NOMO-1 (cell line): ENCODE measurements around the gene THSD7A.

ENCODE experiments used
- DNase-seq, 2 experiments: peaks; one replicate each; lab custom pipeline; 2025; ENCODE audit not compliant: unreplicated experiment in 2 of 2; lab: John Stamatoyannopoulos, UW

Gene THSD7A

GRCh38 chr7:11591055-11591633, 240.9 kb downstream of the THSD7A start:
- DNase-seq = no peak

- no peak for DNase-seq
Measured at GRCh38 chr7:11589251-11589650, 242.7 kb downstream of the THSD7A start.

- DNase-seq = no peak
Measured at GRCh38 chr7:11587814-11588213, 244.2 kb downstream of the THSD7A start.

- DNase-seq = no peak
Measured at GRCh38 chr7:11587048-11587447, 244.9 kb downstream of the THSD7A start.

- no peak for DNase-seq
Measured at GRCh38 chr7:11584406-11585031, 247.5 kb downstream of the THSD7A start.

- no peak for DNase-seq
Measured at GRCh38 chr7:11579141-11579540, 252.9 kb downstream of the THSD7A start.

- no peak for DNase-seq
Measured at GRCh38 chr7:11576310-11576709, 255.7 kb downstream of the THSD7A start.

GRCh38 chr7:11573128-11573750, 258.8 kb downstream of the THSD7A start:
- no peak for DNase-seq

- DNase-seq = no peak
Measured at GRCh38 chr7:11570922-11571550, 261.0 kb downstream of the THSD7A start.

GRCh38 chr7:11570205-11570604, 261.8 kb downstream of the THSD7A start:
- DNase-seq = no peak

- DNase-seq = no peak
Measured at GRCh38 chr7:11567571-11567970, 264.4 kb downstream of the THSD7A start.

- DNase-seq = peak; percentile 93 to 95
Measured at GRCh38 chr7:11557627-11558026, 274.4 kb downstream of the THSD7A start.

- no peak for DNase-seq
Measured at GRCh38 chr7:11552676-11553296, 279.2 kb downstream of the THSD7A start.

GRCh38 chr7:11551470-11551869, 280.5 kb downstream of the THSD7A start:
- no peak for DNase-seq

GRCh38 chr7:11548532-11548931, 283.5 kb downstream of the THSD7A start:
- DNase-seq = no peak

- DNase-seq = no peak
Measured at GRCh38 chr7:11541330-11541729, 290.7 kb downstream of the THSD7A start.

- peak in 1 of 2 experiments; percentile 48 for DNase-seq
Measured at GRCh38 chr7:11540271-11540761, 291.7 kb downstream of the THSD7A start.

- DNase-seq = peak; percentile 40 to 78
Measured at GRCh38 chr7:11539853-11540252, 292.1 kb downstream of the THSD7A start.

GRCh38 chr7:11538751-11539299, 293.2 kb downstream of the THSD7A start:
- no peak for DNase-seq

GRCh38 chr7:11533229-11533820, 298.7 kb downstream of the THSD7A start:
- DNase-seq = no peak

- no peak for DNase-seq
Measured at GRCh38 chr7:11529382-11529781, 302.6 kb downstream of the THSD7A start.
